RWPE1 (cell line): Measurements from ENCODE around the gene CDKN3.

Source experiments
- CTCF ChIA-PET: fragments of 350-600 bp; sonication (Branson Sonifier 250); formaldehyde crosslinking; extraction: SDS; loops from one replicate; lab custom pipeline; 2021; lab: Yijun Ruan, JAX
- POLR2A ChIA-PET: fragments of 400-600 bp; formaldehyde crosslinking; extraction: SDS; loops from one replicate; lab custom pipeline; 2020; ENCODE audit warnings: antibody characterized with exemption; ENCODE audit not compliant: low non-redundant PET; lab: Yijun Ruan, JAX
- DNase-seq: peaks from one replicate; pipeline ENCODE4 v3.0.0; 2012; ENCODE audit warnings: low spot score
- H3K27ac ChIP-seq: fragments of 450-650 bp; 2 replicates; pipeline ENCODE4 v1.5.1; 2017
- CTCF ChIP-seq: fragments of 450-650 bp; conservative IDR thresholded peaks from 2 replicates; pipeline ENCODE4 v1.5.1; 2017; ENCODE audit warnings: low read depth, mild to moderate bottlenecking

The CDKN3 gene

DNA sequence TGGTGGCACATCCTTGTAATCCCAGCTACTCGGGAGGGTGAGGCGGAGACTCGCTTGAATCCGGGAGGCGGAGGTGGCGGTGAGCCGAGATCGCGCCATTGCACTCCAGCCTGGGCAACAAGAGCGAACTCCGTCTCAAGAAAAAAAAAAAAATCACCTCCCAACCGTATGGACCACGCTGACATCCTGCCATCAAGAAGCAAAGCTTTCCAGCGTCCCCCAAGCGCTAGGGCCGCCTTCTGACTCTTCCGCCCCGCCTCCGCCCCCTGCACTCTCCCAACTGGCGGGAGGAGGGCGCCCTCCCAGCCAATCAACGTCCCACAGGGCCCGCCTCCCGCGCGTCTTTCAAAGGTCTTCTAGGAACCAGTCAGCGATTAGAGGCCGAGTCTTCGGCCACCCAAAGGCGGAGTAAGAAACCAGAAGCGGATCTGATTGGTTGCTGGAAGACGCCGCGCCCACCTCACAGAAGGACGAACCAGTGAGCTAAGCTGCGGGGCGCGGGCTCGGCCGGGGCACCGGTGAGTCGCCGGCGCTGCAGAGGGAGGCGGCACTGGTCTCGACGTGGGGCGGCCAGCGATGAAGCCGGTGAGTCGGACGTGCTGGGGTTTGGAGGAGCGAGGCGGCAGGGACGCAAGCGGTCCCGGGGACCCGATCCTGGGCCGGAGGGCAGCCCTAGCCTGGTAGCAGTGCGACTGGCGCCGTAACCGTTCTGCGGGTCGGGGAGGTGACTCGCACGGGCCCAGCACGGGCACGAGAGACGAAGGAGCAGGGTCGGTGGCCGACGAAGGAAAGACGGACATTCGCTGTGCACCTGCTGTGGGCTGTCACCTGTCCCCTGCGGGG lies at the start of gene CDKN3:
CDKN3 (plus strand) TSS at position 515 of the 843 bp plus-strand sequence; CDS start at position 577, 62 bp downstream.
- H3K27ac ChIP-seq: peak within 1 kb of the TSS; percentile 76
- DNase-seq: peak; percentile 99
- ChIA-PET CTCF (interaction anchor here (0.6 to 1.7 kb wide), 4 partner anchors 11 to 54 kb away, joined by 3 to 4 read pairs (median 4); no protein-coding TSS in a partner anchor), POLR2A (no interaction called here)
- peak; percentile 50 for TF ChIP-seq CTCF

GRCh38 chr14:54347044-54347443 lies 49.8 kb upstream of the CDKN3 start:
- ChIA-PET POLR2A (no interaction called here), CTCF (interaction anchor here (0.6 to 1.6 kb wide), 6 partner anchors 18 to 809 kb away, joined by 3 to 7 read pairs (median 3); no protein-coding TSS in a partner anchor)
- H3K27ac ChIP-seq: no peak overlapping the region
- no peak for DNase-seq
- no peak for TF ChIP-seq CTCF

DNA sequence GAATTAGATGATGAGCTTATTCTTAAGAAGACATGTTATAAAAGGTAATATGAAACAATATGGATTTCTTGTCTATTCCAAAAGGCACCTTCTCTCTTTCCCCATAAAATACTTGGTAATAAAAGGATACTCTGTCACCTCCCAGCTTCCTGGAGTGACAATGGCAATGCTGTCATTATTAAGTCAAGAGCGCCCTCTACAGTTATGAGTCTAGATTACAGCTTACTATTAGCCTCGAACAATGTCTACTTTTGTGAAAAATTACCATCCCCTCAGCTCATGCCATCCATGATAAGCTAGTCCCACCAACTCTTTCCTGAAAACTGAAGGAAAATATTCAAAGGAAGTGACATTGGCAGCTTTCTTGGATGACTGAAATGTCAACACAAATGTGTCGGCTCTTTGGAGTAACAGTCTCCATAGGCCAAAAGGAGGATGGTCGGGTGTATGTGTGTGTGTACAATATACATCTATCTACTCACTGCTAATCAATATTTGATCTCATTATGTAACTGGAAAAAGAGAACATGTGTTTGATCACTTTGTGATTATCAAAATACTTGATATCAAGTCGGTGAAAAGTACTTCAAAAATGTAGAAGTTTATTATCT lies 48.7 kb upstream of the CDKN3 start:
- POLR2A ChIA-PET: no interaction called here

GRCh38 chr14:54348923-54349620 lies 47.7 kb upstream of the CDKN3 start:
- TF ChIP-seq CTCF: no peak
- CTCF ChIA-PET: interaction anchor here (0.5 to 1.5 kb wide), 6 partner anchors 11 to 721 kb away, joined by 3 to 6 read pairs (median 3); no protein-coding TSS in a partner anchor
- DNase-seq: no peak
- POLR2A ChIA-PET: no interaction called here
- H3K27ac ChIP-seq: no peak overlapping the region

More for the DNA sequence above, 48.7 kb upstream of the CDKN3 start:
- TF ChIP-seq CTCF: peak; percentile 72
- DNase-seq: peak; percentile 34
- H3K27ac ChIP-seq: no peak overlapping the region
- CTCF ChIA-PET: interaction anchor here (0.5 to 1.6 kb wide), 19 partner anchors 8 to 953 kb away, joined by 3 to 7 read pairs (median 3); no protein-coding TSS in a partner anchor

DNA sequence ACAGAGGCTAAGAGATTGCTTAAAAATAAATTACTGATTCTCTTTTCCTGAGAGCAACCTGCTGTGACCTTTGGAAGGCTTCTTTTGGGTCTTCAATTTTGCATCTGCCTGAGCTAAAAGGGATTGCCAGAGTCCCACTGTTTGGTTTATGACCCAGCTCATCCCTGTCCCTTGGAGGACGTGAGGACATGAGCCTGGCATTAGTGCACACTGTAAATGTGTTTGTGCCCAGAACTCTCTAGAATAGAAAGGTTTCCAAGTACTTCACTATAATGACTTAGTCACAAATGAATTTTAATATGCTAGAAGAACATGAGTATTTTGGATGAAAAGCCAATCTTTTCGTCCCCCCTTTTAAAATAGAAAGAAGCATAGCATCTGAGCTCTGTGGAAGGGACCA lies 47.1 kb upstream of the CDKN3 start:
- H3K27ac ChIP-seq: no peak overlapping the region
- CTCF ChIA-PET: interaction anchor here (0.5 to 0.7 kb wide), 2 partner anchors 549 to 721 kb away, joined by 3 read pairs; no protein-coding TSS in a partner anchor
- POLR2A ChIA-PET: no interaction called here
- no peak for DNase-seq
- TF ChIP-seq CTCF: no peak

DNA sequence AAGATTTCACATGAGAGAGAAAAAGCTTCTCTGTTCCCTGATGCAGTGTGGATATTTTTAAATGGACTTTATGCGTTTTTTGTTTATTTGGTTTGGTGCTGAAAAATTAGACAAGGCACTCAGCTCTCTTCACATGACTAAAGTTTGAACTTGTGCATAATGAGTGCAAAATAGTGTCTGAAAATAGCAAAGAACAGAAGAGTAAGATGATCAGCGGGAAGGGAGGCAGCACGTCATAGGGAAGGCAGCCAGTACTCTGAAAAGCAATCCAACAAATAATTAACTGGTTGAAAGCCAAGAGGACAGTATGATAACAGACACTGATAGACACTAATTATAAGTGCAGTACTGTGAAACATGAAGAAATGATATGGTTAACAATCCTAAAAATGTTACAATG lies 46.6 kb upstream of the CDKN3 start:
- no peak for TF ChIP-seq CTCF
- POLR2A ChIA-PET: no interaction called here
- H3K27ac ChIP-seq: no peak overlapping the region
- no peak for DNase-seq
- CTCF ChIA-PET: interaction anchor here (0.5 to 1.3 kb wide), 4 partner anchors 26 to 1054 kb away, joined by 3 to 5 read pairs (median 4); no protein-coding TSS in a partner anchor
